ENCODE measurements around the gene AGTR1. TPM values are rescaled to one million over a fixed set of nuclear protein-coding genes. Genes with fewer than 3 reads are reported as not detected.

AGTR1 gene
- total and polyA plus RNA-seq, 3 experiments from 2014 or later, result not detected

GRCh38 chr3:148682997-148683396 is 14.7 kb upstream of the AGTR1 start:
- no peak overlapping the region for H3K27ac ChIP-seq (ENCODE audit: low read depth, low read length)
- H3K36me3 ChIP-seq (ENCODE audit: insufficient read depth, low read length), result no peaks in the 10 kb centered on the region
- no peaks in the 10 kb centered on the region for H3K9me3 ChIP-seq (ENCODE audit: low read length)
- H3K4me3 Mint-ChIP-seq, result no peak overlapping the region
- H3K4me3 ChIP-seq (ENCODE audit: low read length), result no peak overlapping the region
- no peaks in the 10 kb centered on the region for H3K4me1 Mint-ChIP-seq
- no peaks in the 10 kb centered on the region for H3K36me3 Mint-ChIP-seq
- CTCF ChIA-PET, result no interaction called here
- DNase-seq, result no peak
- H3K27ac Mint-ChIP-seq, result no peak overlapping the region
- POLR2A ChIA-PET, result no interaction called here
- no peaks in the 10 kb centered on the region for H3K27me3 ChIP-seq (ENCODE audit: insufficient read depth, low read length, poor library complexity, severe bottlenecking)
- peaks cover 0 to 2% (median 0%) of the 10 kb centered on the region in 5 donors for H3K9me3 Mint-ChIP-seq
- no peaks in the 10 kb centered on the region for H3K4me1 ChIP-seq (ENCODE audit: insufficient read depth, low read length)
- no peaks in the 10 kb centered on the region for H3K27me3 Mint-ChIP-seq

- no peak overlapping the region for H3K4me3 ChIP-seq (ENCODE audit: low read length)
- H3K27me3 ChIP-seq (ENCODE audit: insufficient read depth, low read length, poor library complexity, severe bottlenecking), result no peaks in the 10 kb centered on the region
- no peaks in the 10 kb centered on the region for H3K4me1 Mint-ChIP-seq
- no peak overlapping the region for H3K27ac ChIP-seq (ENCODE audit: low read depth, low read length)
- H3K27ac Mint-ChIP-seq, result no peak overlapping the region
- ChIA-PET CTCF (no interaction called here), POLR2A (no interaction called here)
- no peak overlapping the region for H3K4me3 Mint-ChIP-seq
- no peaks in the 10 kb centered on the region for H3K36me3 Mint-ChIP-seq
- no peak for DNase-seq
- H3K27me3 Mint-ChIP-seq, result peaks cover 8 to 12% of the 10 kb centered on the region in 2 donors
- peaks cover 0 to 7% (median 5%) of the 10 kb centered on the region in 5 donors for H3K9me3 Mint-ChIP-seq
- H3K9me3 ChIP-seq (ENCODE audit: low read length), result no peaks in the 10 kb centered on the region
- H3K36me3 ChIP-seq (ENCODE audit: insufficient read depth, low read length), result no peaks in the 10 kb centered on the region
- H3K4me1 ChIP-seq (ENCODE audit: insufficient read depth, low read length), result no peaks in the 10 kb centered on the region
Measured at GRCh38 chr3:148694116-148694515, 3.6 kb upstream of the AGTR1 start.

GRCh38 chr3:148698190-148698810 is 597 bp downstream of the AGTR1 start:
- Histone ChIP-seq H3K4me3 (ENCODE audit: low read length) (no peak overlapping the region), H3K36me3 (ENCODE audit: insufficient read depth, low read length) (no peaks in the 10 kb centered on the region), H3K27me3 (ENCODE audit: insufficient read depth, low read length, poor library complexity, severe bottlenecking) (no peaks in the 10 kb centered on the region), H3K9me3 (ENCODE audit: low read length) (no peaks in the 10 kb centered on the region), H3K27ac (ENCODE audit: low read depth, low read length) (no peak overlapping the region), H3K4me1 (ENCODE audit: insufficient read depth, low read length) (no peaks in the 10 kb centered on the region)
- no peak for DNase-seq
- peaks cover 0 to 7% (median 3%) of the 10 kb centered on the region in 5 donors for H3K9me3 Mint-ChIP-seq
- H3K4me3 Mint-ChIP-seq, result no peak overlapping the region
- ChIA-PET CTCF (no interaction called here), POLR2A (no interaction called here)
- H3K27ac Mint-ChIP-seq, result no peak overlapping the region
- H3K27me3 Mint-ChIP-seq, result peaks cover 13 to 21% of the 10 kb centered on the region in 2 donors
- H3K4me1 Mint-ChIP-seq, result no peaks in the 10 kb centered on the region
- H3K36me3 Mint-ChIP-seq, result no peaks in the 10 kb centered on the region

- Mint-ChIP-seq H3K36me3 (no peaks in the 10 kb centered on the region), H3K27me3 (no peaks in the 10 kb centered on the region), H3K27ac (no peak overlapping the region), H3K9me3 (no peaks in the 10 kb centered on the region), H3K4me3 (no peak overlapping the region), H3K4me1 (no peaks in the 10 kb centered on the region)
- no peaks in the 10 kb centered on the region for H3K9me3 ChIP-seq (ENCODE audit: low read length)
- no peak for DNase-seq
- ChIA-PET POLR2A (no interaction called here), CTCF (no interaction called here)
- H3K4me3 ChIP-seq (ENCODE audit: low read length), result no peak overlapping the region
- H3K27me3 ChIP-seq (ENCODE audit: insufficient read depth, low read length, poor library complexity, severe bottlenecking), result no peaks in the 10 kb centered on the region
- H3K36me3 ChIP-seq (ENCODE audit: insufficient read depth, low read length), result no peaks in the 10 kb centered on the region
- no peaks in the 10 kb centered on the region for H3K4me1 ChIP-seq (ENCODE audit: insufficient read depth, low read length)
- H3K27ac ChIP-seq (ENCODE audit: low read depth, low read length), result no peak overlapping the region
Measured at GRCh38 chr3:148705314-148705713, 7.6 kb downstream of the AGTR1 start.

GRCh38 chr3:148707601-148708380 is 10.1 kb downstream of the AGTR1 start:
- no peaks in the 10 kb centered on the region for H3K27me3 Mint-ChIP-seq
- ChIA-PET POLR2A (no interaction called here), CTCF (no interaction called here)
- H3K4me3 ChIP-seq (ENCODE audit: low read length), result no peak overlapping the region
- H3K27ac ChIP-seq (ENCODE audit: low read depth, low read length), result no peak overlapping the region
- no peaks in the 10 kb centered on the region for H3K9me3 ChIP-seq (ENCODE audit: low read length)
- H3K27me3 ChIP-seq (ENCODE audit: insufficient read depth, low read length, poor library complexity, severe bottlenecking), result no peaks in the 10 kb centered on the region
- H3K36me3 ChIP-seq (ENCODE audit: insufficient read depth, low read length), result no peaks in the 10 kb centered on the region
- DNase-seq, result no peak
- no peak overlapping the region for H3K27ac Mint-ChIP-seq
- no peaks in the 10 kb centered on the region for H3K4me1 ChIP-seq (ENCODE audit: insufficient read depth, low read length)
- H3K4me3 Mint-ChIP-seq, result no peak overlapping the region
- no peaks in the 10 kb centered on the region for H3K9me3 Mint-ChIP-seq
- no peaks in the 10 kb centered on the region for H3K36me3 Mint-ChIP-seq
- H3K4me1 Mint-ChIP-seq, result no peaks in the 10 kb centered on the region

GRCh38 chr3:148708409-148708808 is 10.7 kb downstream of the AGTR1 start:
- H3K4me3 Mint-ChIP-seq, result no peak overlapping the region
- no peaks in the 10 kb centered on the region for H3K36me3 Mint-ChIP-seq
- no peak overlapping the region for H3K27ac Mint-ChIP-seq
- H3K4me1 ChIP-seq (ENCODE audit: insufficient read depth, low read length), result no peaks in the 10 kb centered on the region
- H3K27me3 Mint-ChIP-seq, result no peaks in the 10 kb centered on the region
- no peaks in the 10 kb centered on the region for H3K27me3 ChIP-seq (ENCODE audit: insufficient read depth, low read length, poor library complexity, severe bottlenecking)
- H3K9me3 ChIP-seq (ENCODE audit: low read length), result no peaks in the 10 kb centered on the region
- H3K27ac ChIP-seq (ENCODE audit: low read depth, low read length), result no peak overlapping the region
- no peaks in the 10 kb centered on the region for H3K36me3 ChIP-seq (ENCODE audit: insufficient read depth, low read length)
- CTCF ChIA-PET, result no interaction called here
- H3K4me3 ChIP-seq (ENCODE audit: low read length), result no peak overlapping the region
- POLR2A ChIA-PET, result no interaction called here
- no peak for DNase-seq
- no peaks in the 10 kb centered on the region for H3K4me1 Mint-ChIP-seq
- no peaks in the 10 kb centered on the region for H3K9me3 Mint-ChIP-seq

- Mint-ChIP-seq H3K9me3 (no peaks in the 10 kb centered on the region), H3K27me3 (no peaks in the 10 kb centered on the region), H3K27ac (no peak overlapping the region), H3K36me3 (no peaks in the 10 kb centered on the region), H3K4me1 (no peaks in the 10 kb centered on the region), H3K4me3 (no peak overlapping the region)
- Histone ChIP-seq H3K9me3 (ENCODE audit: low read length) (no peaks in the 10 kb centered on the region), H3K36me3 (ENCODE audit: insufficient read depth, low read length) (no peaks in the 10 kb centered on the region), H3K4me1 (ENCODE audit: insufficient read depth, low read length) (no peaks in the 10 kb centered on the region), H3K27ac (ENCODE audit: low read depth, low read length) (no peak overlapping the region), H3K4me3 (ENCODE audit: low read length) (no peak overlapping the region), H3K27me3 (ENCODE audit: insufficient read depth, low read length, poor library complexity, severe bottlenecking) (no peaks in the 10 kb centered on the region)
- DNase-seq, result no peak
- POLR2A ChIA-PET, result no interaction called here
- CTCF ChIA-PET, result no interaction called here
Measured at GRCh38 chr3:148709560-148710253, 12.0 kb downstream of the AGTR1 start.

GRCh38 chr3:148710665-148711064 is 13.0 kb downstream of the AGTR1 start:
- POLR2A ChIA-PET, result no interaction called here
- Mint-ChIP-seq H3K9me3 (no peaks in the 10 kb centered on the region), H3K27ac (no peak overlapping the region), H3K4me1 (no peaks in the 10 kb centered on the region), H3K27me3 (no peaks in the 10 kb centered on the region), H3K4me3 (no peak overlapping the region), H3K36me3 (no peaks in the 10 kb centered on the region)
- Histone ChIP-seq H3K4me1 (ENCODE audit: insufficient read depth, low read length) (no peaks in the 10 kb centered on the region), H3K4me3 (ENCODE audit: low read length) (no peak overlapping the region), H3K27ac (ENCODE audit: low read depth, low read length) (no peak overlapping the region), H3K9me3 (ENCODE audit: low read length) (no peaks in the 10 kb centered on the region), H3K27me3 (ENCODE audit: insufficient read depth, low read length, poor library complexity, severe bottlenecking) (no peaks in the 10 kb centered on the region), H3K36me3 (ENCODE audit: insufficient read depth, low read length) (no peaks in the 10 kb centered on the region)
- no peak for DNase-seq
- CTCF ChIA-PET, result no interaction called here
